GM18502 (cell line): ENCODE results near the gene TBC1D22B.

Experiments
- ATAC-seq: cut with Tn5 transposase; IDR thresholded peaks from one replicate; pipeline ENCODE4 v1.9.1; 2021; ENCODE audit warnings: mild to moderate bottlenecking; ENCODE audit not compliant: unreplicated experiment, poor library complexity

TBC1D22B gene

DNA sequence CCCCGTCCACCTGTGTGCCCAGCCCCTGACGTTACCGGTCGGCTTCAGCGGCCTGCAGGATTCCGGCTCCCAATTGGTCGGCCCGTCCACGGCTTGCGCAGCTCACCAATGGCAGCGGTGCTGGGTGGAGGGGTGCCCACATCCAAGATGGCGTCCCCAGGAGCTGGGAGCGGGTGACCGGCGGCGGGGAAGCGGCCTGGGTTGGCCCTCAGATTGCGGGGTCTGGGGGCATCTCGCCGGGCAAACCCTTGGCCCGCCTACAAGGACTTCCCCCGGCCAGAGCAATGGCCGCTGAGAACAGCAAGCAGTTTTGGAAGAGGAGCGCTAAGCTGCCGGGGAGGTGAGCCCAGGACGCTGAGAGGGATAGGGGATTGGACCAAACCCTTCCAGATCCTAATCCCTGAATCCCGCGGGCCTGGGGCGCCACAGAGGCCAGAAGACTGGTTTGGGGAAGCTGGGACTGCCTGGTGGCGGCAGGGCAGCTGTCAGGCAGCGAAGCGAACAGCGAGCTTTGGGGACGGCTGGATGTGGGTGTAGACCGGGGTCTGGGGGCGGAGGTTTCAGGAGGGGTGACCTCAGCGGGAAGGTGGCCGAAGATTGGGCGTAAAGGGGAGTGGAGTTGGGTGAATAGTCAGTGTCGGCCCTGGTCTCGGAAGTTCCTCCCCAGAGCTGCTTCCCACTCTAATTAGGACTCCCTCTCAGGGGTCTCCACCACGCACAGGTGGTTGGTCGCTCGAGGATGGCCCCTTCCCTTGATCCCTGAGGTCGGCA is at the start of gene TBC1D22B, which contains the start of gene TMEM217:
TSS of gene TBC1D22B (plus strand) at position 139 of the 771 bp plus-strand sequence. CDS start at position 285, 146 bp downstream.
TSS of gene TMEM217 (minus strand) at position 511 of the 771 bp plus-strand sequence. CDS start 39,114 bp downstream, outside the sequence.
- ATAC-seq = peak; percentile 98

- peak; percentile 54 for ATAC-seq
Measured at GRCh38 chr6:37207903-37208456, 49.6 kb upstream of the TBC1D22B start.

DNA sequence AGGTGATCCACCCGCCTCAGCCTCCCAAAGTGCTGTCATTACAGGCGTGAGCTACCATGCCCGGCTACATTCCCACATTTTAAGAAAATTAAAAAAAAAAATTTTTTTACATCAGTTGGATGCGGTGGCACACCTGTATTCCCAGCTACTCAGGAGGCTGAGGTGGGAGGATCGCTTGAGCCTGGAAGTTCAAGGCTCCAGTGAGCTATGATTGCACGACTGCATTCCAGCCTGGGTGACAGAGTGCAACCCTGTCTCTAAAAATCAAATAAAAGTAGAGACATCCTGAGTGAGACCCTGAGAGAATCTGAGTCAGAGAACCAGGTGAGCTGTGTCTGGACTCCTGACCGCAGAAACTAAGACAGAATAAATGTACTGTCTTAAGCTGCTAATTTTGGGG is 48.8 kb upstream of the TBC1D22B start:
- no peak for ATAC-seq

DNA sequence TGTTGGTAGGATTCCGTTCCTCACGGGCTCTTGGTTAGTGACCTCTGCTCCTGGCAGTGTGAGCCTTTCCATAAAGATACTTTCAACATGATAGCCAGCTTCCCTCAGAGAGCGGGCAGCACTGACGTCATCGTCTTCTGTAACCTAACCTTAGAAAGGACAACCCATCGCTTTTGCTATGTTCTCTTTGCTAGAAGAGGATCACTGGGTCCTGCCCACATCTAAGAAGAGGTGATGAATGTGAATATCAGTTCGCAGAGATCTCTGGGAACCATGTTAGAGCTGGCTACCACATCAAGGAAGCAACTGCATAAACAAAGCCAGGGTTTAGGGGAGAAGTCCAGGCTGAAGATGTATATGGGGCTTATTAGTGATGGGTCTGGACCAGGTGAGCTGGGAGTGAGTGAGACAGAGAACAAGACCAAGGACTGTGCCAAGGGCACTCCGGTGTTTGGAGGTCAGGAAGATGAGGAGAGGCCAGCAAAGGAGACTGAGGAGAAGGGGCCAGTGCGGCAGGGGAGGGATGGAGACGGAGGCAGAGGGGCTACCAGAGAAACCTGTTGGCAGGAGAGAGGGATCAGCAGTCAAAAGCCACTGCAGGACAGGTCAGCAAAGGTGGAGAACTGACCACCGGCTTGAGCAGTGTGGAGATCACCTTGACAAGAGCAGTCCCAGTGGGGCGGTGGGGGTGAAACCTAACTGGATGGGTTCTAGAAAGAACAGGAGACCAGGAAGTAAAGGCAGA is 47.9 kb upstream of the TBC1D22B start:
- no peak for ATAC-seq

- no peak for ATAC-seq
Measured at GRCh38 chr6:37210313-37210968, 47.1 kb upstream of the TBC1D22B start.

DNA sequence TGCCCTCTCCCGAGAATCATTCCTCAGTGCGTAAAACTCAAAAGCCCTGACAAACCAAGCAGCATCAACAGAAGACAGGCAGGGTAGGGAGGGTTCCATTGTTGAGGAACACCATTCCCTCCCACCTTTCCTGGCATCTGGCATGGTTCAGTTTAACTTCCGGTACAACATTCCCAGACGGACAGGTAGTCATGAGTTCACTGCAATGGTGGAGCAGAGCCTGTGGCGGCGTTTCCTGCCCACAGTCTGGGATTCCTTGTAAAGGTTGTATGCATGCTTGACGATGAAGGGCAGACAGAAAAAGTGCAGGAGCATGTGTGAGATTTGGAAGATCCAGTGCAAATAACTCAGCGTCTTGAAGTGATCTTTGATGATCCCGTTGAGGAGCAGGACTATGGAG is 45.3 kb upstream of the TBC1D22B start:
- ATAC-seq = no peak

DNA sequence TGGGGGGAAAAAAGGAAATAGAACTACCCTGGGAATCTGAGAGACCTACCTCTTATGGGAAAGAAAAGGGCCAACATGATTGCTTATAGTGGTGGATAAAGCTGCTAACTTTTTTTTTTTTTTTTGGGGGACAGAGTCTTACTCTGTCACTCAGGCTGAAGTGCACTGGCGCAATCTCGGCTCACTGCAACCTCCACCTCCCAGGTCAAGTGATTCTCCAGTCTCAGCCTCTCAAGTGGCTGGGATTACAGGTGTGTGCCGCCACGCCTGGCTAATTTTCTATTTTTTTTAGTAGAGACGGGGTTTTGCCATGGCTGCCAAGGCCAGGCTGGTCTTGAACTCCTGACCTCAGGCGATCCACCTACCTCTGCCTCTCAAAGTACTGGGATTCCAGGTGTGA is 39.5 kb upstream of the TBC1D22B start:
- no peak for ATAC-seq

DNA sequence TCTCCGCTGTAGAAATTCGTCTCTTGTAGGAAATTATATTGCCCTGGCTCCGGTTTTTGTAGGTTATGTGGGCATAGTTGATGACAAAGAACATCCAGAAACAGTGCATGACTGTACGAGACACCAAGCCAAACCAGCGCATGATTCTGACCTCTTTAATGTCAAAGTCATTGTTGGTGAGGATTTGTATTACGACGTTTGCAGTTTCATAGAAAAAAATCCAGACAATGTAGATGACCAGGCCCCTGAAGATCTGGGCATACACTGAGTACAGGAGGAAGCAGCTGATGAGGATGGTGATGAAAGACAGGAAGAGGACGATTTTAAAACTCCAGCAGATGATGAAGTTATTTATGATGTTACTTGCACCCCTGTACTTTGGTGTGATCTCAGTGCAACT is 39.1 kb upstream of the TBC1D22B start:
- no peak for ATAC-seq

GRCh38 chr6:37221585-37222124 is 35.9 kb upstream of the TBC1D22B start:
- ATAC-seq = peak; percentile 12

DNA sequence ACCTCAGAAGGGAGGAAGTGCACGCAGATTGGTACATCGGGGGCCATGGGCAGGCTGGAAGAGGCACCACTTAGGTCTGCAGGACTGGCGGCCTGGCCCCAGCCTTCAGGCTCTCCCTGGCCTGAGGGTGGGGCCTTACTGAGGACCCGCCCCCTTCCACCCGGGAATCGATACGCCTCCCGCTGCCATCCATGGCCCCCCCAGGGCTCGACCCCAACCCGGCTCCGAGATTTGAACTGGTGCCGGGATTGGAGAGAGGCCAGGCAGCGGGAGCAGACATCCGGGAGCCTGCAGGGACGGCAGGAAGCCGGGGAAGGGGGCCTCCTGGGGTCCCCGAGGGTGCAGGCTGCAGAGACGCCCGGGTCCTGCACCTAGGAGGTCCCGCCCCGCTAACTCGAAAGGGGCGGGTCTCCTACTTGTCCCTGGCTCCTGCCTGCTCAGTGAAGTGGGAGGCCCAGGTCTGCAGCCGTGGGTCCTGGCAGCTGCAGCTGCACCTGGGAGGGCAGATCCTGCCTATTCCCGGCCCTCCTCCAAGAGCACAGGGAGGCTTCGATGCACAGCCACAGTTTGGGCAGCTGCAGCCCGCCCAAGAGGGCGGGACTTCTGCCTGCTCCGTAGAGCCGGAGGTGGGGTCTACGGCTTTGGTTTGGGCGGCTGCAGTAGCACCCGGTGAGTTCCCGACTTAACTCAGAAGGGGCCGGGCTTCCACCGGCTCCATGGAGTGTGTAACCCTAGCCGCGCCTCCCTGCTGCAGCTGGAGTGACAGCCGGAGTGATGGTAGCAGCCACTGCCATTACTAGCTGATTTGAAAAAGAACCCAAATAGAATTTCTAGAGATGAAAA is 35.2 kb upstream of the TBC1D22B start:
- peak; percentile 90 for ATAC-seq

GRCh38 chr6:37222992-37223391 is 34.6 kb upstream of the TBC1D22B start:
- no peak for ATAC-seq

- no peak for ATAC-seq
Measured at GRCh38 chr6:37225350-37226169, 32.0 kb upstream of the TBC1D22B start.

DNA sequence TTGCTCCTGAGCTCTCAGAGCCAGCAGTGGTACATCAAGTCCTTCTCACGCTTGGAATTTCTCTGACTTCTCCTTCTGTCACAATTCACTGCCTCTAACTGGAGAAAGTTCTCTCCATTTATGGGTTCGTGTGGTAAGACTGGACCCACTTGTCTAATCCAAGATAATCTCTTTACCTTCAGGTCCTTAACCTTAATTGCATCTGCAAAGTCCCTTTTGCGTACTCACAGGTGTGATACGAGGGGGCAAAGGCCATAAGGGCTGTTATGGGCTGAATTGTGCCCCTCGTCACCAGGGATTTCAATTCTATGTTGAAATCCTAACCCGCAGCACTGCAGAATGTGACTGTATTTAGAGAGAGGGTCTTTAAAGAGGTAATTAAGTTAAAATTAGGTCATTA is 27.5 kb upstream of the TBC1D22B start:
- ATAC-seq = no peak

- ATAC-seq = no peak
Measured at GRCh38 chr6:37232430-37233017, 25.0 kb upstream of the TBC1D22B start.

DNA sequence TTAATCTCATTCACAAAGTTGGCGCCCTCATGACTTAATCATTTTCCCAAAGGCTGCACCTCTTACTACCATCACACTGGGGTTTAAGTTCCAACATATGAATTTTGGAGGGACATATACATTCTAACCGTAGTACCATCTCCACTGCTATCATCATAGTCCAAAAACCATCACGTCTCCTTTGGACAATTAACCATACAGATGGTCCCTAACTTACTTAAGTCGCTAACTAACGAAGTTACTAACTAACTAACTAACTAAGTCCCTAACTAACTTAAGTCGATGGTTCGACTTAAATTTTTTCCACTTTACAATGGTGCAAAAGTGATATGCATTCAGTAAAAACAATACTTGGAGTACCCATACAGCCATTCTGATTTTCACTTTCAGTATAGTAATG is 24.0 kb upstream of the TBC1D22B start:
- ATAC-seq = no peak

DNA sequence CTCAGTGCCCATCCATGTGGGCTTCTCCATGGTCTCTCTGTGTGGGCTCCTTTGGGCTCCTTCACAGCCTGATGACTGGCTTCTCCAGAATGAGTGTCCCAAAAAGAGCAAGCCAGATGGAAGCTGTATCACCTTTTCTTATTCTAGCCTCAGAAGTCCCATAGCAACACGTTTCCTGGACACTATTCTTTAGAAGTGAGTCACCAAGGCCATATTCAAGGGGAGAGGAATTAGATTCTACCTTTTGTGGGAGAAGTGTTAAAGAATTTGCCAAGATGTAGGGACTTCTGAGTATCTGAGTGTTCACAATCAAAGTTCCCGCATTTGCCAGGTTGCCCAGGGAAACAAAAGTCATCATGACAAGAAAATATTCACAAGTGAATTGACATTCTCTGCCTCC is 20.7 kb upstream of the TBC1D22B start:
- no peak for ATAC-seq

DNA sequence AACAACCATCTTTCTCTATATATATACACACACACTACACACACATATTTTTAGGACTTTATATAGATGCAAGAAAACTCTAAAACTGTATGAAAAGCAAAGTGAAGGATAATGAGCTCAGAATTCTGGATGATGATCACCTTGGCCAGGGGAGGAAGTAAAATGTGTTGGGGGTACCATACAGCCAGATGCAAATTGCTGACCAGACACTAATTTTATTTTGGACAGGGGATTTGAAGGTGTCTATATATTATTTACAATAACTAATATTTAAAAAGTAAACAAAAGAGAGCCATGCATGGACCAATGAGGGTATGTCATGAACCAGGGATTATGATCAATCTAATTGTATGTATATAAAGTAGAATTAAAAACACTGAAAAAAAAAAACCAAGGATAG is 19.8 kb upstream of the TBC1D22B start:
- no peak for ATAC-seq

DNA sequence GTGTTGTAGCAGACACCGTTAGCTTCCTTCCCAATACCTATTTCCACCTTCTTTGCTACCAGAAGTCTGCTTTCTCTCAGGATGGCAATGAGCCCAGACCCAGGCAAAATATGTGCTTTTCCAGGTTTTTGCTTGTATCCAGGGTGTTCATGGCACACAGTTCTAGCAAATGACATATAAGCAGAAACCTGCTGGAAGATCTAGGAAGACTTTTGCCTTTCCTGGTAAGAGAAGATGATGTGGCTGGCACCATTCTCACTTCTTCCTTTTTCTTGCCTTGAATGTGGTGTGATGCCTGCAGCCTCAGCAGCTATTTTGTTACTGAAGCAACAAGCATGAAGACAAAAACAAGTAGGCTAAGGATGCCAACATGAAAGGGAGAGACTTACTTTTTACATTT is 19.2 kb upstream of the TBC1D22B start:
- no peak for ATAC-seq
